KMS-11 (cell line): Measurements from ENCODE around the gene LMNA.

Experiments used
- H2AFZ ChIP-seq: fragments of 200-600 bp; sonication (generic); 2 replicates; pipeline ENCODE4 v1.6.1; 2016; ENCODE audit warnings: antibody characterized with exemption, mixed run types, low read depth
- H3K27ac ChIP-seq: fragments of 200-600 bp; sonication (generic); 2 replicates; pipeline ENCODE4 v1.6.1; 2016; ENCODE audit warnings: mild to moderate bottlenecking, mixed run types
- H3K27me3 ChIP-seq: fragments of 200-600 bp; sonication (generic); 2 replicates; pipeline ENCODE4 v1.6.1; 2017; ENCODE audit warnings: mild to moderate bottlenecking, low read depth, mixed run types, moderate library complexity; ENCODE audit not compliant: insufficient read depth
- H3K36me3 ChIP-seq: fragments of 200-600 bp; sonication (generic); 2 replicates; pipeline ENCODE4 v1.6.1; 2017; ENCODE audit warnings: mild to moderate bottlenecking, mixed run types; ENCODE audit not compliant: insufficient read depth
- H3K4me1 ChIP-seq: fragments of 200-600 bp; sonication (generic); 2 replicates; pipeline ENCODE4 v1.6.1; 2016; ENCODE audit warnings: mild to moderate bottlenecking, low read depth, mixed run types; ENCODE audit not compliant: poor library complexity, severe bottlenecking
- H3K4me2 ChIP-seq: fragments of 200-600 bp; sonication (generic); 2 replicates; pipeline ENCODE4 v1.7.0; 2016; ENCODE audit warnings: mild to moderate bottlenecking, mixed run types
- H3K4me3 ChIP-seq: fragments of 200-600 bp; sonication (generic); IDR thresholded peaks from 2 replicates; pipeline ENCODE4 v1.6.1; 2017; ENCODE audit warnings: low read depth, low read length, mixed read lengths; ENCODE audit not compliant: insufficient read depth
- H3K79me2 ChIP-seq: fragments of 200-600 bp; sonication (generic); 2 replicates; pipeline ENCODE4 v1.6.1; 2016; ENCODE audit warnings: low read depth, mixed run types; ENCODE audit not compliant: insufficient read depth
- H3K9ac ChIP-seq: fragments of 200-600 bp; sonication (generic); 2 replicates; pipeline ENCODE4 v1.6.1; 2016; ENCODE audit warnings: mild to moderate bottlenecking, mixed run types
- H4K20me1 ChIP-seq: fragments of 200-600 bp; sonication (generic); 2 replicates; pipeline ENCODE4 v1.6.1; 2016; ENCODE audit warnings: mild to moderate bottlenecking, mixed run types; ENCODE audit not compliant: insufficient read depth
- CTCF ChIP-seq: fragments of 200-600 bp; sonication (generic); conservative IDR thresholded peaks from 2 replicates; pipeline ENCODE4 v1.6.1; 2017; ENCODE audit warnings: low read depth, mild to moderate bottlenecking, antibody characterized with exemption, low read length, moderate library complexity, mixed read lengths

The LMNA gene

GRCh38 chr1:156121457-156121856, 6.9 kb downstream of the LMNA start:
- Histone ChIP-seq H3K9ac (no peak overlapping the region), H4K20me1 (no peaks in the 10 kb centered on the region), H3K4me1 (peaks cover 100% of the 10 kb centered on the region), H2AFZ (no peak overlapping the region), H3K4me2 (peak overlapping the region; percentile 92; the same call in 1 of the 2 replicates), H3K27me3 (no peaks in the 10 kb centered on the region), H3K79me2 (peaks cover 84% of the 10 kb centered on the region), H3K27ac (peak overlapping the region; percentile 90; the same call in 1 of the 2 replicates), H3K4me3 (no peak overlapping the region), H3K36me3 (no peaks in the 10 kb centered on the region)
- no peak for TF ChIP-seq CTCF

GRCh38 chr1:156122086-156122485, 7.6 kb downstream of the LMNA start:
- Histone ChIP-seq H3K27ac (peak overlapping the region; percentile 90), H2AFZ (no peak overlapping the region), H3K36me3 (no peaks in the 10 kb centered on the region), H3K79me2 (peaks cover 78% of the 10 kb centered on the region), H3K27me3 (no peaks in the 10 kb centered on the region), H3K4me2 (peak overlapping the region; percentile 92), H3K9ac (no peak overlapping the region; the same call in 1 of the 2 replicates), H4K20me1 (no peaks in the 10 kb centered on the region), H3K4me3 (no peak overlapping the region), H3K4me1 (peaks cover 100% of the 10 kb centered on the region)
- no peak for TF ChIP-seq CTCF

- peaks cover 73% of the 10 kb centered on the region for H3K79me2 ChIP-seq
- H3K27ac ChIP-seq: peak overlapping the region; percentile 90
These were observed 8.2 kb downstream of the LMNA start for GRCh38 chr1:156122519-156123355.

More at GRCh38 chr1:156122519-156123355, 8.2 kb downstream of the LMNA start:
- peak overlapping the region; percentile 2; the same call in 1 of the 2 replicates for H2AFZ ChIP-seq
- H3K27me3 ChIP-seq: no peaks in the 10 kb centered on the region
- no peak for TF ChIP-seq CTCF
- no peaks in the 10 kb centered on the region for H3K36me3 ChIP-seq
- peaks cover 100% of the 10 kb centered on the region for H3K4me1 ChIP-seq
- H3K9ac ChIP-seq: peak overlapping the region; percentile 46; the same call in 1 of the 2 replicates
- H3K4me3 ChIP-seq: no peak overlapping the region
- no peaks in the 10 kb centered on the region for H4K20me1 ChIP-seq
- H3K4me2 ChIP-seq: peak overlapping the region; percentile 92
